IPS-18a (cell line): ENCODE results near the gene TCP11L2.

Experiments
- H3K27ac ChIP-seq: one replicate; pipeline ENCODE4 v1.5.1; 2013; ENCODE audit warnings: low read length
- H3K27me3 ChIP-seq: one replicate; pipeline ENCODE4 v1.6.1; 2013; ENCODE audit warnings: mild to moderate bottlenecking, low read length; ENCODE audit not compliant: control insufficient read depth, insufficient read depth
- H3K36me3 ChIP-seq: one replicate; pipeline ENCODE4 v1.6.1; 2013; ENCODE audit warnings: low read depth, low read length; ENCODE audit not compliant: control insufficient read depth
- H3K4me1 ChIP-seq: one replicate; pipeline ENCODE4 v1.6.1; 2013; ENCODE audit warnings: low read depth, low read length; ENCODE audit not compliant: control insufficient read depth
- H3K4me3 ChIP-seq: one replicate; pipeline ENCODE4 v1.5.1; 2013; ENCODE audit warnings: low read length
- H3K9ac ChIP-seq: one replicate; pipeline ENCODE4 v1.6.1; 2013; ENCODE audit warnings: mild to moderate bottlenecking, low read length, moderate library complexity
- H3K9me3 ChIP-seq: one replicate; pipeline ENCODE4 v1.6.1; 2013; ENCODE audit warnings: low read depth, low read length; ENCODE audit not compliant: control insufficient read depth

The TCP11L2 gene

GRCh38 chr12:106299202-106299774 is 3.2 kb upstream of the TCP11L2 start:
- Histone ChIP-seq H3K4me1 (peaks cover 20% of the 10 kb centered on the region), H3K4me3 (no peak overlapping the region), H3K9me3 (no peaks in the 10 kb centered on the region), H3K27ac (no peak overlapping the region), H3K27me3 (no peaks in the 10 kb centered on the region), H3K9ac (no peak overlapping the region), H3K36me3 (no peaks in the 10 kb centered on the region)

GRCh38 chr12:106300761-106301160 is 1.8 kb upstream of the TCP11L2 start:
- Histone ChIP-seq H3K36me3 (no peaks in the 10 kb centered on the region), H3K27ac (no peak overlapping the region), H3K4me3 (no peak overlapping the region), H3K27me3 (no peaks in the 10 kb centered on the region), H3K4me1 (peaks cover 20% of the 10 kb centered on the region), H3K9me3 (no peaks in the 10 kb centered on the region), H3K9ac (no peak overlapping the region)

GRCh38 chr12:106301241-106301610 is 1.3 kb upstream of the TCP11L2 start:
- Histone ChIP-seq H3K4me3 (peak overlapping the region; percentile 74), H3K36me3 (no peaks in the 10 kb centered on the region), H3K27me3 (no peaks in the 10 kb centered on the region), H3K9me3 (no peaks in the 10 kb centered on the region), H3K4me1 (peaks cover 20% of the 10 kb centered on the region), H3K9ac (no peak overlapping the region), H3K27ac (no peak overlapping the region)

GRCh38 chr12:106301611-106302321 is 767 bp upstream of the TCP11L2 start:
- Histone ChIP-seq H3K36me3 (no peaks in the 10 kb centered on the region), H3K4me1 (peaks cover 20% of the 10 kb centered on the region), H3K4me3 (peak overlapping the region; percentile 74), H3K27ac (no peak overlapping the region), H3K9me3 (no peaks in the 10 kb centered on the region), H3K9ac (peak overlapping the region; percentile 59), H3K27me3 (no peaks in the 10 kb centered on the region)

GRCh38 chr12:106303202-106303820 is 778 bp downstream of the TCP11L2 start:
- H3K9me3 ChIP-seq = no peaks in the 10 kb centered on the region
- H3K4me3 ChIP-seq = peak overlapping the region; percentile 95
- peaks cover 10% of the 10 kb centered on the region for H3K4me1 ChIP-seq
- no peaks in the 10 kb centered on the region for H3K27me3 ChIP-seq
- peak overlapping the region; percentile 94 for H3K9ac ChIP-seq
- no peaks in the 10 kb centered on the region for H3K36me3 ChIP-seq
- peak overlapping the region; percentile 96 for H3K27ac ChIP-seq

GRCh38 chr12:106304001-106304421 is 1.5 kb downstream of the TCP11L2 start:
- H3K4me3 ChIP-seq = peak overlapping the region; percentile 95
- peaks cover 10% of the 10 kb centered on the region for H3K4me1 ChIP-seq
- no peaks in the 10 kb centered on the region for H3K9me3 ChIP-seq
- no peak overlapping the region for H3K9ac ChIP-seq
- no peaks in the 10 kb centered on the region for H3K27me3 ChIP-seq
- no peak overlapping the region for H3K27ac ChIP-seq
- H3K36me3 ChIP-seq = no peaks in the 10 kb centered on the region

GRCh38 chr12:106304797-106305196 is 2.3 kb downstream of the TCP11L2 start:
- Histone ChIP-seq H3K9me3 (no peaks in the 10 kb centered on the region), H3K4me1 (peaks cover 10% of the 10 kb centered on the region), H3K9ac (no peak overlapping the region), H3K4me3 (no peak overlapping the region), H3K36me3 (no peaks in the 10 kb centered on the region), H3K27ac (no peak overlapping the region), H3K27me3 (no peaks in the 10 kb centered on the region)

GRCh38 chr12:106305376-106305775 is 2.8 kb downstream of the TCP11L2 start:
- H3K4me1 ChIP-seq = peaks cover 10% of the 10 kb centered on the region

GRCh38 chr12:106307181-106307580 is 4.6 kb downstream of the TCP11L2 start:
- Histone ChIP-seq H3K27ac (no peak overlapping the region), H3K9ac (no peak overlapping the region), H3K27me3 (no peaks in the 10 kb centered on the region), H3K4me3 (no peak overlapping the region), H3K4me1 (no peaks in the 10 kb centered on the region), H3K36me3 (no peaks in the 10 kb centered on the region), H3K9me3 (no peaks in the 10 kb centered on the region)

More at GRCh38 chr12:106305376-106305775, 2.8 kb downstream of the TCP11L2 start:
- Histone ChIP-seq H3K27me3 (no peaks in the 10 kb centered on the region), H3K9me3 (no peaks in the 10 kb centered on the region), H3K27ac (no peak overlapping the region), H3K4me3 (no peak overlapping the region), H3K9ac (no peak overlapping the region), H3K36me3 (no peaks in the 10 kb centered on the region)

- Histone ChIP-seq H3K9ac (no peak overlapping the region), H3K4me3 (no peak overlapping the region), H3K36me3 (no peaks in the 10 kb centered on the region), H3K27me3 (no peaks in the 10 kb centered on the region), H3K27ac (no peak overlapping the region), H3K4me1 (no peaks in the 10 kb centered on the region), H3K9me3 (no peaks in the 10 kb centered on the region)
These were observed 5.6 kb downstream of the TCP11L2 start for GRCh38 chr12:106308121-106308520.

GRCh38 chr12:106308611-106309010 is 6.1 kb downstream of the TCP11L2 start:
- H3K4me1 ChIP-seq = no peaks in the 10 kb centered on the region
- H3K27me3 ChIP-seq = no peaks in the 10 kb centered on the region
- no peak overlapping the region for H3K9ac ChIP-seq
- H3K36me3 ChIP-seq = no peaks in the 10 kb centered on the region
- H3K4me3 ChIP-seq = no peak overlapping the region
- no peaks in the 10 kb centered on the region for H3K9me3 ChIP-seq
- no peak overlapping the region for H3K27ac ChIP-seq
